NCI-H1436 (cell line): Measurements from ENCODE around the gene RNU1-3.
"Not testable (repeated sequence)": the region's sequence is repeated elsewhere in the genome, so short reads cannot be mapped to it uniquely, and the experiment has no call there.

ENCODE experiments used
- DNase-seq: peaks from one replicate; lab custom pipeline; 2025; lab: John Stamatoyannopoulos, UW

Gene RNU1-3

DNA sequence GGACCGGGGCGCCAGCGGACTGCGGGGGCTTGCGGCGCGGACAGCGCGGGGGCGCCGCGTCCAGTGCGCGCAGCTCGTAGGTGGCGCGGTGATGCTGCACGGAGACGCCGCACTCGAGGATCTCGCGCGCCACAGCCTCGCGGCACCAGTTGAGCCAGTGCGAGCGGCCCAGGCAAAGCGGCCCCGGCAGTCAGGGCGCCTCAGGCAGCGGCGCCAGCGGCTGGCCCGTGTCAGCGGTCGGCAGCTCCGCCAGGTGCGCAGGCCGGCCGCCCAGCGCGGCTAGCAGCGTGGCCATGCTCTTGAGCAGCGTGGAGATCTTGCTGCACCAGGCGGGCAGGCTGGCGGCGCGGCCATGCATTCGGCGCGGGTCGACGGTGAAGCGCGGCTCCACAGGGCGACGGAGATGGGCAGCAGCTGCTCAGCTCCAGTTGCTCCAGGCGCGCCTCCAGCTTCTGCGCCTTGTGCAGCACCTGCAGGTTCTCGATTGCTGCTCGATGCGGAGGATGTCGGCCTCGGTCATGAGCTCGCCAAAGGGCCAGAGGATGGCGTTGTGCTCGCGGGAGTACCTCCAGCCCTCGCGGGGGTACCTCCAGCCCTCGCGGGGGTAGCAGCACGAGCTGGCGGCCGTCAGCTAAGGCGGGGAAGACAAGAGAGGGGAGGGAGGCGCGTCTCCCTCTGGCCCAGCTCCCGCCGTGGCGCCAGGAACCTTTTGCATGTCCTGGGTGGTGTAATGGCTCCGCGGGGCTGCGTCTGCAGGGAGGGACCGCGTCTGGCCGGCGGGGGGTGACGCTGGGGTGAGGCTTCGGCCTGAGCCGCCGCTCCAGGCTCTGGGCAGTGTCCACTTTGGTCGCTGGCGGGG, 26.9 kb upstream of the RNU1-3 start:
- not testable (repeated sequence) for DNase-seq

DNA sequence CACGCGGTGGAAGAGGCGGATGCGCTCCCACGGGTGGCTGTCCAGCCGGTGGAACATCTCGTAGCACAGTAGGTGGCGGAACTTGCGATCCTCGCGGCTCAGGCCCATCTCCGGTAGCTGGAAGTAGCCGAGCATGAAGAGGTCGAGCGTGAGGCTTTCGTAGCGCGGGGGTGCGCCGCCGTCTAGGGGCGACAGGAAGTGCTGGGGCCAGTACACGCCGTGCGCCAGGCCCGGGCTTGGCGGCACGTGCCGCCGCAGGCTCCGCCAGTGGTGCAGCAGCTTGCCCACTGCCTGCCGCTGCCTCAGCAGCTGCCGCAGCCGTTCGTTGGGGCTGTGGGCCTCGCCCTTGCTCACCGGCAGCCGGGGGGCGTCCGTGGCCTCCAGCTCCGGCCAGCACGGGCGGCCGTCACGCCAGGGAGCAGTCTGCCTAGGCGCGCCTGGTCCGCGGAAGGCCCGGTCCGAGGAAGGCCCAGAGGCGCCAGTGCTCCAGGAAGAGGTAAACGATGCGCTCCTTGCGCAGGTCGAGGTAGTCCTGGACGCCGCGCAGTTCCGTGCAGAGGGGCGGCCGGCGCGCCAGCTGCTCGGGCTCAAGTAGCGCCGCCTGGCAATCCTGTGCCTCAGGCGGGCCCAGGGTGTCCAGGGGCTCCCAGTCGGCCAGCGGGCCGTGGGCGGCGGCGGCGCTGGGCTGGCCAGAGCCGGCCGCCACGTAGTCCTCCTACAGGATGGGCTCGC, 26.1 kb upstream of the RNU1-3 start:
- DNase-seq: not testable (repeated sequence)

DNA sequence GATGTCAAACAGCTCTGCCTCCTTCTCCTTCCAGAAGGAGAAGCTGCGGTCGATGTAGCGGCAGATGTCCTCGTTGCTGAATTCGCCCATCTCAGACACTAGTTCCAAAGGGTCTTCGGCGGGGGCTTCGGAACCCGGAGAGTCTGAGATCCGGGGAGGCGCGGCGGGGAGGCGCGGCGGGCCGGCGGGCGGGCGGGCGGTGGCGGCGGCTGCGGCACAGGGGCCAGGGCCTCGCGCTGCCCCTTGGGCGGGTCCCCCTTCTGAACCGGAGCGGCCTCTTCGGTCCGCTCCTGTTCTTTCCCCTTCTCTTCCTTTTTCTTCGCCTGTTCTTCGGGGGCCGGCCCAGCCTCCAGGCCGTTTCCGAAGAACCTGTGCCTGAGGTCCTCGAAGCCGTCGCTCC, 25.5 kb upstream of the RNU1-3 start:
- DNase-seq: not testable (repeated sequence)

DNA sequence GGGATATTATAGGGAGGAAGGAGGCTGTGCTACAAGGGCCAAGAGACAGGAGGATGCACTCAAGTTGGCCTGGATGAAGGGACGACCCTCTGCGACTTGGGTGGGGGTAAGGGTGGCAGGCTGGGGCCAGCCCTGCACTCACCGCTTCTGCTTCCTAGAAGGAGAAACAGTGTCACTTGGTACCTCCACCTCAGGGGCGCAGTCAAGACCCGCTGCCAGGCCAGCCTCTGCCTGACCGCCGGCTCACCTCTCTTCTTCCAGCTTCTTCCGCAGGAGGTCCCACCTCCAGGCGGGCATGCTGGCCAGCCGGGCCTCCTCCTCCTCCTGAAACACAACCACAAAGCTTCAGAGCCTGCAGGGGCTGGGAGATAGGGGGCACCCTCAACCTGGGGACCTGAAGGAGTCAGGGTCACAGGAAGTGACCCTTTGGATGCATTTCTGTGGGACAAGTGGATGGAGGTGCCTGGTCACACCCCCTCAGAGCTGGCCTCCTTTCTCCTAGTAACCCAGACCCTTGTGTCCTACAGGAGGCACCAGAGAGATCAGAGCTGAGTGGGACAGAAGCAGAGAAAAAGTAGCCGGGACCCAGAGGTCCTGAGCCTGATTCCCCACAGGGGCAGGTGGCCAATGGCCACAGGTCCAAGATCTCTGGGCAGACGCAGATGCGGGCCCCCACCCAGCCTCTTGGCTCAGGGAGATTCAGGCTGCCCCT, 24.4 kb upstream of the RNU1-3 start:
- not testable (repeated sequence) for DNase-seq

DNA sequence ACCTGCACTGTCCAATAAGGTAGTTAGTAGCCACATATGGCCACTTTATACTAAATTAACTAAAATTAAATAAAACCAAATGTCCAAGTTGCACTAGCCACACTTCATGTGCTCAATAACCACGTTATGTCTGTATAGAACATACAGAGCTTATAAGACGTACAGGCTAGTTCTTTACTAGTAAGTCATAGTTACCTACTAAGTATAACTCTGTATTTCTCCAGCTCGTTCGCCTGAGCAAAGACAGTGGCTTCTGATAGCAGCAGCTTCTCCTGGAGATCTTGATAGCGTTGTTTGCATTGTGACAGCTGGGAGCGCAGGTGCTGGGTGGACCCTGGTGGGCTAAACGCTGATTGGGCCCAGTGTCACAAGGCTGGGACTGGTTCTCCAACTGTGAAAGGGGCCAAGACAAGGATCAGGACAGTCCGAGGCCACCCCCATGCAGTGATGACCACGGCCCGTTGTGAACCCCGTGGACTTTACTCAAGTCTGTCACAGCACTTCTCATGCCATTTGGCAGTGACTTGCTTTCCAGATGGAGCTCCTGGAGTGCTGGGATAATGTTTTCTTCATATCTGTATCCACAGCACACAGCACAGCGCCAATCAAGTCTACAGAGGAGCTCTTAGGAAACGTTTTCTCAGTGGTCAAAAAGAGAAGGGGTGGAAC, 20.5 kb upstream of the RNU1-3 start:
- not testable (repeated sequence) for DNase-seq

DNA sequence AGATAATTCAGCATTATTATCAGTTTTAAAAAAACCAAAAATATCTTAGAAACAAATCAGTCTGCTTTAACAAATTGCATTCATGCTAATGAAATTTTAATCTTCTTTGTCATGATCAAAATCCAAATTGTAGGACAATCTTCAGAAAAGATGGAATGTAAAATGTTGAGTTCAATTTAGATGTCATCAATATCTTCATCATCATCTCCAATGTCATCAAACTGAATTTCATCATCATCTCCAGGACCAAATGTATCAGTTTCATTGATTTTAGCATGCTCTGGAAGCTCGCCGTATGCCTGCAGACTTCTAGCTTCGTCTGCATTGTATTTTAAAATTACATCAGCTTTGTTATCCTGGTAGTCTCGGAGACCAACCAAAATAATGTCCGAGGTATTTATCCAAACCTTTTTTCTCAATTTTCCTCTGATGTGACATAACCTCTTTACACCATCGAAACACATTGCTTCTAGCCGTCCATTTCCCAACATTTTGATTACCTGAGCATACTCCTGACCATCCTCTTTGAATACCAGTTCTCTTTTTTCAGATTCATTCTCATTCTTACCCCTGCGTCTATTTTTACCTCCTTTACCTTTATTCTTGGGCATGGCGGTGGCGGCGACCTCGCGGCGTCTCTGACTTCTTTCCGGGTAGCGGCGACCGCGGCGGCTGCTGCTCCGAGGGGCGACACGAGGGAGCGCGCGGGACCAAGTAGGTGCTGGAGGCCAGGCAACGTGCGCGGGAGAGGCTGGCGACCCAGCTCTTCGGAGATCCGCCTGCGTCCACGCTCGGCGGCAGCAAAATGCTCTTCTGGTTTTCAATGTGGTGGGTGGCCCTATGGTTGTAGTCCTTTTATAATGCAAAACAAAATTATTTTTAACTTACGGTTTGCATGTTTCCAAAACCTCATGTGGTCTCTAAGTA, 19.0 kb upstream of the RNU1-3 start:
- DNase-seq: not testable (repeated sequence)

DNA sequence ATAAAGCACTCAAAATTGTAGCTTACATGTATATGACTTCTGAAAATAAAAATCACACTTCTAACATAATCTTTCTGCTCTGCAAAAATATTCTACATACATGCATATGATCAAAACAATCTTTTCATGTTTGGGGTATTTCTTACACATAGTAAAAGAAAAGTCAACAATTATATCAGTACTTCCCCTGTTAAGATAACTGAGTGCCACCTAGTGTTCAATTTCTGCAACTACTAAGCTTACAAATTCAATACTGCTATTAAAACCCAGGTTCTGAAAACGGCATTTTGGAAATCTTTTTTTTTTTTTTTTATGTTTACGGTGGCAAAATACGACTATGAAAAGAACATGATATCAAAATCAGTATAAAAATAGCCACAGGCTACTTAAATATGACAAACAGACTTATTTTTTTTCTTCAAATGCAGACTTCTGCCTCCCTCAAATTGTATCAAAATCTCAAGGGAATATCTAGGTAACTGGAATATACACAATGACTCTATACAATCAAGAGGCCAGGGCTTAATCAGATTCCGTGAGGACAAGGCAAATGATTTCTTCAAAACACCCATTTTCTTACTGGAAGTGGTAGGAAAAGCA, 18.1 kb upstream of the RNU1-3 start:
- DNase-seq: not testable (repeated sequence)

DNA sequence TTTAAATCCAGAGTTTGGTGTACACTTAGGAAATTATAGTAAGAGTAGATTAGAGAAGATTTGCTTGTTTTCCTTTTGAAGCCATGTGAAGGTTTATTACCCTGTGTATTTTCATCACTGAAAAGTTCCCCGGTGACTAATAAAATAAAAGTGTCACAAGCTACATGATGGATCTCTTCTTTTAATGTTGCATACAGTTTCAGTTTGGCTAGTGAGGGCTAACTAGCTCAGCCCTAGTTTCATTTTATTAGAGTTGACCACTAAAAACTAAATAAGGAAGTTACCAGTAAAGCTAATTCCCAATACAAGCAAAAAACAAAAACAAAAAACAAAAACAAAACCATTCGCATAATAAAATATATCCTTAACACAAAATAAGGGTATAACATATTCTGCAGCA, 17.4 kb upstream of the RNU1-3 start:
- not testable (repeated sequence) for DNase-seq

DNA sequence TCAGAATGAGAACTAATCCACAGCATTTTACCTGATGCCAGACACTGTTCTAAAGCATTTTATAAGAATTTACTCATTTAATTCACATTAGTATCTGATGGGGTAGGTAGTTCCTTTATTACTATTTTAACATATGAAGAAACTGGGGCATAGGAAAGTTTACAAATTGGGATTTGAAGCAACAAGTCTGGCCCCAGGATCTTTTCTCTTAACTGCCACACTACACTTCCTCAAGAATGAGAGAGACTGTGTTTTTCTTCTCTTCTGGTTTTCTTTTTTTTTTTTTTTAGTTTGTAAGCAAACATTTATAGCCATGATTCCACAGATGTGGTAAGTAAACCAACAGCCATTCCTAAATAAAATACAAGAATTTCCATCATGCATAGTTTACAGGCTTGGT, 16.1 kb upstream of the RNU1-3 start:
- not testable (repeated sequence) for DNase-seq

DNA sequence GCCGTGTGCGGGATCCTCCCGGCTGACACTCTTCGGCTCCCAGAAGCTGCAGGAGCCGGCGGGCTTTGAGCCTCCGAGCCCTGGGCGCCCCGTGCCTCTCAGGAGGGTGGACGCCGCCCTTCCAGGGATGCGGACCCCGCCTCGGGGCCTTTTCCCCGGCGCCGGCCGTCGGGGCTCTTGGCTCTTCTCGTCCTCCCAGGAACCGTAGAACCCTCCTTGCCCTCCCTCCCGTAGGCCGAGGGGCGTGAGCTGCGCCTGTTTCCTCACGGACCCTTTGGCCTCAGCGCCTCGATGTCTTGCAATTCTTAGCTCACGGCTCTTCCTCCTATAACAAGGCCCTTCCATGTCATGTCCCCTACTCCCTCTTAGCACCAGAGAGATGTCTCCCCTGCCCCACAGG, 13.6 kb upstream of the RNU1-3 start:
- not testable (repeated sequence) for DNase-seq

DNA sequence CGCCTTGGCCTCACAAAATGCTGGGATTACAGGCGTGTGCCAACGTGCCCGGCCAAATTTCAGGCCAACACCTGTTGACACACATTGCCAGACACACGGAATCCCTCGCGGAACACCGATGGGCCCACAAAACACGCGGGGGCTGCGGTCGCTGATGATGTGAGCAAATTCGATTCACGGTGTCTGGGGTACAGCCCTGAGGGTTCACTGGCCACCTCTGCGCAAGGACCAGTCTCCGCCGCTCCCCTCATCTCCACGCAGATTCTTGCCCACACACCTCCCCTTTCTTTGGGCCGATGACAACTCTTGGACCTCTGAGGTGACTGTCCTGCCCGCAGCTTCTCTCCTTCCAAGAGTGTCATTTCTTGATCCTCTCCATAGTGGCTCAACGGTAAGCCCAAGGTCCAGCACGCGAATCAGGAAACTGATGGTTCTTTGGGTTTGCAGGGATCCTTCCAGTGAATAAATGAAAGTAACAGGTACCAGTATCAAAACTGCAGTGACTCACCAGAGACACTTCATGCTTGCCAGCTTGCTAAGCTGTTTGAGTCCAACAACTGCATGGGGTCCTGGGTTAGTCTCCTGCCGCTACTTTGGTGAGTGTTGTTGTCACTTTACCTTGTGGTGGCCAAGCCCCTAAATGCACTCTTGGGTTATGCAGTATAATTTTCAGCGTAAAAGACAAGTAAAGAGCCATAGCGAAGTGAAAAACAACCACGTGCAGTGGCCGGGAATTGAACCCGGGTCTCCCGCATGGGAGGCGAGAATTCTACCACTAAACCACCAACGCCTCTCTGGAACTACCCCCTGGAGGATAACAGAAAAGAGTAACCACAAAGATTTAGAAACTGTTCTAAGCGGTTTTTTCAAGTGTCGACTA, 11.0 kb upstream of the RNU1-3 start:
- peak; percentile 21 for DNase-seq

DNA sequence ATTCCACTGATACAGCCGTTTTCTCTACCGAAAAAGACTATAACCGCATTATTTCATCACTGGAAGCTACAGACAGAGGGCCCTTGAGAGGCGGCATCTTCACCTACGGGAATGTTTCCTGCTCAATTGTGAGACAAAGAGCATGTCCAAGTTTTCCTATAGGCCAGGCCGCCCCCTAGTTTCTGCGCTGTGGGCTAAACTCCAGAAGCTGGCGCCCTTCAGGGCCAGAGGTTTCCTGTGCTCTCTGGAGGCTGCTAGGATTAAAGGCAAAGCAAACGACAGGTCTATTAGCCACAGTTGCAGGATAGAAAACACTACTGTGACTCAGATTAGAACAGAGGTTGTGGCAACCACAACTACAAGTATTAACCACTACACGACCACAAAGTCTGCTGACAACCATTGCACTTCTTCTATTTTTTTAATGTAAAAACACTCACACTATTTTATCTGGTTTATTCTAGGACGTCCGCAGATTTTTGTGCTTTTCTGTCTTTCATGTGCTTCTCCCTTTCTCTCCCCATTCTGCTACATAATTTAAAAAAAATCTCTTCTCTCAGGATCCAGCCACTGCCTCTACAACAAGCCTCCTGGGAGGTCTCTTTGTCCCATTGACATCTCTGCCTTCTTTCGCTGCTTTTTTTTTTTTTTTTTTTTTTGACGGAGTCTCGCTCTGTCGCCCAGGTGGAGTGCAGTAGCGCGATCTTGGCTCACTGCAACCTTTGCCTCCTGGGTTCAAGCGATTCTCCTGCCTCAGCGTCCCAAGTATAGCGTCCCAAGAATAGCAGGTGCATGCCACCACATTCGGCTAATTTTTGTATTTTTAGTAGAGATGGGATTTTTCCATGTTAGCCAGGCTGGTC, 10.1 kb upstream of the RNU1-3 start:
- not testable (repeated sequence) for DNase-seq

DNA sequence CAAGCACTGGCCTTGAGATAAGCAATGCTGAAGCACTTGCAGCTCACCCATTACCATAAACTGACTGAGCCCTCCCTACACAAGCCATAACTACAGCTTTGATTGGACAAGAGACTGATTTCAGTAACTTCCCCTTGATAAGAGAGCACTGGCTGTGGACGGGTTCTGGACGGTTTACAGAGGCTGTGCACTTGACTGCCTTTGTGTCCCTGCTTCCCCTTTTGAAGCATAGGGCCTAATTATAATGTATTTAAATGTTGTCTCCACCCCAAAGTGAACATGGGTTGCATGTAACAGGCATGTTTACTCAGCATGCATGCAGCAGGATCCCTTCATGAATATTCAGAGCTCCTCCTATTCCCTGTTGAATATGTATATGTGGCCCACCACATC, 8.4 kb upstream of the RNU1-3 start:
- not testable (repeated sequence) for DNase-seq

DNA sequence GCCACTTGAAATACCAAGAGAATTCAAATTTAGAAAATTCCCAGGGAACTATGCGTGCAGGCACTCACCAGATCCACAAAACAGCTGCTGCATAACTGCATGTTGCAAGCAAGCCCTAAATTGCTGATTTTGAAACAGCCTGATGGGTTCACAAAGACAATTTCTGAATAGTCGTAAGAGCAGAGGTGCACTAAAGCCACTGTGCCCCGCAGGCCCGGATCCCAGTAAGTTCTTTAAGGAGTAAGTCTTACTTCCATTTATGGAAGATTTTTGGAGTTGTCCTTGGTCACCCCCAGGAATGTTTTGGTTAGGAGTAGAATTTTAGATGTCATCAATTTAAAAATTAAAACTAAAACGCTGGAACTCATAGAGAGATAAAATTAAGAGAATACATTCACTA, 7.2 kb upstream of the RNU1-3 start:
- DNase-seq: not testable (repeated sequence)

DNA sequence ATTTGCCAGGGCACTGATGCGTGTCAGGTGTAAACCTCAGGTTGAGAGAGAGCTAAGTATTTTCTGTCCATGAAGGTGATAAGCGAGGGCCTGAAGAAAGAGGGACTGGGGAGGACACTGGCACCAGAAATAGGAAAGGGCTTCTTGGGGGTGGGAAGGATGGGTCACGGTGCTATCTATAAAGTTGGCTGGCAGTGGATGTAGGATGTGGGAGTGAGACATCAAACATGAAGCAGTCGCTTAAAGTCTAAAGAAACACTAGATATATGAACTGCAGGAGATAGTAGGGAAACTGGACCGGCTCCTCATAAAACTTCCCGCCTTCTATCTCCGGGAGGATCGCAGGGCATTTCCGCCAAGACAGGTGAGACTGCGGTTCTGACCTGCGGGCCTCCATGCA, 912 bp downstream of the RNU1-3 start:
- DNase-seq: not testable (repeated sequence)

DNA sequence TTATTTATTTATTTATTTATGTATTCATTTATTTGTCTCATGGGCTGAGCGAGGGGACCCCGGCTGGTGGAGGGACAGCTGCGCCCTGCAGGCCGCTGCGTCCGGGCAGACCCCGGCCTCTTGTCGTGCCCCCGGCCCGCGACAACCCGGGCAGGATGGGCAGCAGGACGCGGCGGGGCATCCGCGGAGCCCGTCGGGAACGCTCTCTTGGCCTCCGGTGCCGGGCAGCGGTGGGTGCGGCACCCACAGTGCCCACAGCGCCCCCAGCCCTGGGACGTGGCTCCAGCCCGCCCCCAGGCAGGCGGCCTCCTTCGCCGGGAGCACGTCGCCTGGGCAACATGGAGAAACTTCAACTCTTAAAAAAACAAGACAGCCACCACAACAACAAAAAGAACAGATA, 8.5 kb downstream of the RNU1-3 start:
- not testable (repeated sequence) for DNase-seq

DNA sequence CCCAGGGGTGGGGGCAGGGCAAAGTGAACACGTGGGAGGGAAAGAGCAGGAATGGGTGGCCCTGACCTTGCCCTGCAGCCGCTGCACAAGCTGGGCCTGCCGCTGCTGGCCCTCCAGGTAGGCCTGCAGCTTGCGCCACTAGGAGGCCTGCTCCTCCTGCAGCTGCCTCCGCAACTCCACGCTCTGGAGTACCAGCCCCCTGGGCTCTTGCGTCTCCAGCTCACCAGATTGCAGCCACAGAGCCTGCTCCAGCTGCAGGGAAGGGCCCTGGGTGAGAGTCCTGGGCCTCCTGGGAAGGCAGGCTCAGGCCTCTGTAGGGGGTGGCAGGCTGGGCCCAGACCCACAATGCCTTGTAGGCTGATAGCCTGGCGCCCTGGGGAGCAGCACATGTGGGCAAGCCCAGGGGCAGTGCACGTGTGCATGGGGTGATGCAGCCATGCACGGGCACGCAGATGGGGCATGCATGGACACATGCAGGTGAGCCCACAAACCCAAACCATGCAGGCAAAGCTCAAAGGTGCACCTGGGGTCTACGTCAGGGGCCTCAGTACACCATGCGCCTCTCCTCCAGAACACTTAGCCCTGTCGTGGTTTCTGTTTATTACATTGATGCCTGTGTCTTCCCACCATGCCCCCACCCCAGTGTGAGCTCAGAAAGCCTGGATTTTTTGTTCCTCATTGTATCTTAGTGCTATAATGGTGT, 9.6 kb downstream of the RNU1-3 start:
- DNase-seq: not testable (repeated sequence)

DNA sequence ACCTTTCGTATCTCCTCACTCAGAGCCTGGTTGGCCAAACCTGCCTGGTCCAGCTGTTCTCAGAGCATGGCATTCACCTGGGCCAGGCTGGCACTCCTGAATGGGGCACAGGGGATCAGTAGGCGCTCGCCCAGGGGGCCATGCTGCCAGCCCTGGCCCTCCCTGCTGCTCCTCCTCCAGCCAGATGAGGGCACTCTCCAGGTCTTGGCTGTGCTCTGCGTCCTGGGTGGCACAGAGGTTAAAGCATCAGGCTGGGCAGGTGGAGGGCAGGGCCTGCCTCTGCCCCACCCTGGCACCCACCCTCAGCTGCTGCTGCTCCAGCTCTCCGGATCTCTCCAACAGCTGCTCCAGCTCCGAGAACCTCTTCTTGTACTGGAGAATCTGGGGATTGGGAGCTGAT, 10.2 kb downstream of the RNU1-3 start:
- DNase-seq: not testable (repeated sequence)
